ENCODE results near the gene DOK6. TPM values are rescaled to one million over a fixed set of nuclear protein-coding genes. Genes with fewer than 3 reads are reported as not detected.

Gene DOK6
- total and polyA plus RNA-seq, 2 of the 13 experiments (the other 11 are each of a cell fraction or from before 2014, with no cell fraction given): 17.0 to 17.2 TPM

GRCh38 chr18:69401226-69401971, 711 bp downstream of the DOK6 start:
- ATAC-seq: peak; percentile 34
- intact Hi-C loops (cut with micrococcal nuclease; ENCODE audit: unreplicated experiment) (loop anchor here (2.0 to 10.0 kb wide), 6 partner anchors 43 to 671 kb away; no protein-coding TSS in a partner anchor), in situ Hi-C loops (cut with HindIII; ENCODE audit: extremely low pct_ligation_motif_present, low pct_unique_long_range_greater_than_20kb) (no loop called here)
- Histone ChIP-seq H2AFZ (ENCODE audit: low read length) (no peak overlapping the region), H3K9me3 (ENCODE audit: low read length) (no peaks in the 10 kb centered on the region), H3K9ac (ENCODE audit: insufficient read depth, low read depth, low read length) (peak overlapping the region; percentile 74), H3K27me3 (ENCODE audit: control insufficient read depth in 1 of 2, insufficient read depth in 2 of 2, low read length in 2 of 2) (peaks cover 0 to 4% of the 10 kb centered on the region in 2 experiments; a peak in 3 of 5 replicates), H4K20me1 (ENCODE audit: insufficient read depth, low read length) (no peaks in the 10 kb centered on the region), H3K79me2 (ENCODE audit: insufficient read depth, low read length) (peaks cover 32% of the 10 kb centered on the region), H3K27ac (ENCODE audit: extremely low read length, insufficient read depth, low read length) (peak overlapping the region; percentile 55), H3K36me3 (replicated peaks in 1 of 2; ENCODE audit: control insufficient read depth in 1 of 2, insufficient read depth in 2 of 2, low read length in 2 of 2) (no peaks in the 10 kb centered on the region), H3K4me2 (ENCODE audit: low read depth, low read length) (peak overlapping the region; percentile 98), H3K4me3 (replicated peaks in 1 of 3; ENCODE audit: insufficient read depth in 1 of 3, low read depth in 2 of 3, low read length in 3 of 3) (peak overlapping the region; percentile 71 to 83 (median 82)), H3K4me1 (ENCODE audit: insufficient read depth, low read length) (peaks cover 45% of the 10 kb centered on the region)
- BruUV-seq (replicated peaks): no TSS peak
- WGBS (ENCODE audit: low lambda C conversion rate): under 1% methylated on average over 22 of the region's 66 CpGs
- FAIRE-seq: no peak
- DNase-seq (ENCODE audit: low spot score): no peak
- POLR2A ChIA-PET: interaction anchor here (1.1 to 1.4 kb wide), 2 partner anchors 43 kb away, joined by 3 to 6 read pairs; no protein-coding TSS in a partner anchor
- CTCF ChIA-PET (ENCODE audit: low intra/inter-chr PET ratio, low total read pairs): no interaction called here
- peak; percentile 11; the same call in 1 of the 2 replicates for TF ChIP-seq ZNF772 (CRISPR knock-in tag; IDR thresholded peaks at IDR 0.05)
- no peak for TF ChIP-seq SOX6 (IDR thresholded peaks at IDR 0.05)
- 0 out of 2 replicates have a peak, but pooled peaks have one; percentile 20 for TF ChIP-seq SOX6 (CRISPR knock-in tag; IDR thresholded peaks at IDR 0.05)
- peak; percentile 44; the same call in 1 of the 2 replicates for TF ChIP-seq UBTF (CRISPR knock-in tag; IDR thresholded peaks at IDR 0.05)
- TF ChIP-seq MYPOP (CRISPR knock-in tag; IDR thresholded peaks at IDR 0.05): peak; percentile 41; the same call in 1 of the 2 replicates
- peak; percentile 31; the same call in 1 of the 2 replicates for TF ChIP-seq ZFP91 (CRISPR knock-in tag; IDR thresholded peaks at IDR 0.05; ENCODE audit: borderline replicate concordance)
- no peak for TF ChIP-seq ZNF749 (CRISPR knock-in tag; IDR thresholded peaks at IDR 0.05; ENCODE audit: borderline replicate concordance)
- TF ChIP-seq TAF1 (CRISPR knock-in tag; IDR thresholded peaks at IDR 0.05): peak; percentile 40; the same call in 1 of the 2 replicates
- peak; percentile 58; the same call in 1 of the 2 replicates for TF ChIP-seq SRY (CRISPR knock-in tag; IDR thresholded peaks at IDR 0.05)
- 0 out of 2 replicates have a peak, but pooled peaks have one; percentile 26 for TF ChIP-seq ZNF703 (CRISPR knock-in tag; IDR thresholded peaks at IDR 0.05; ENCODE audit: borderline replicate concordance)
- TF ChIP-seq RBFOX2 (IDR thresholded peaks at IDR 0.05; ENCODE audit: low read depth, low read length): peak; percentile 64
- peak; percentile 17; the same call in 1 of the 2 replicates for TF ChIP-seq ZNF329 (CRISPR knock-in tag; IDR thresholded peaks at IDR 0.05; ENCODE audit: low read depth)
- no peak for TF ChIP-seq ZNF75D (CRISPR knock-in tag; IDR thresholded peaks at IDR 0.05; ENCODE audit: borderline replicate concordance)
- TF ChIP-seq ZNF883 (CRISPR knock-in tag; IDR thresholded peaks at IDR 0.05; ENCODE audit: not compliant biosample characterization): peak; percentile 48
- TF ChIP-seq NKX3-1 (CRISPR knock-in tag; IDR thresholded peaks at IDR 0.05): no peak
- peak; percentile 36; the same call in 1 of the 2 replicates for TF ChIP-seq ZNF441 (CRISPR knock-in tag; IDR thresholded peaks at IDR 0.05; ENCODE audit: borderline replicate concordance)
- TF ChIP-seq POGZ (CRISPR knock-in tag; IDR thresholded peaks at IDR 0.05): no peak
- 0 out of 2 replicates have a peak, but pooled peaks have one; percentile 46 for TF ChIP-seq MXD4 (CRISPR knock-in tag; IDR thresholded peaks at IDR 0.05)
- TF ChIP-seq ZBTB7B (CRISPR knock-in tag; IDR thresholded peaks at IDR 0.05): peak; percentile 26; the same call in 1 of the 2 replicates
